GM21529 (cell line): ENCODE data around the gene ATP7B.
"Not testable (repeated sequence)": the region's sequence is repeated elsewhere in the genome, so short reads cannot be mapped to it uniquely, and the experiment has no call there.

Experiments used
- ATAC-seq: cut with Tn5 transposase; IDR thresholded peaks from one replicate; pipeline ENCODE4 v1.9.1; 2021; ENCODE audit not compliant: unreplicated experiment

ATP7B gene

GRCh38 chr13:52006523-52007245 lies 4.6 kb downstream of the ATP7B start:
- ATAC-seq, result no peak

- no peak for ATAC-seq
Measured at GRCh38 chr13:52005841-52006522, 5.3 kb downstream of the ATP7B start.

- ATAC-seq, result no peak
Measured at GRCh38 chr13:52004511-52005170, 6.6 kb downstream of the ATP7B start.

DNA sequence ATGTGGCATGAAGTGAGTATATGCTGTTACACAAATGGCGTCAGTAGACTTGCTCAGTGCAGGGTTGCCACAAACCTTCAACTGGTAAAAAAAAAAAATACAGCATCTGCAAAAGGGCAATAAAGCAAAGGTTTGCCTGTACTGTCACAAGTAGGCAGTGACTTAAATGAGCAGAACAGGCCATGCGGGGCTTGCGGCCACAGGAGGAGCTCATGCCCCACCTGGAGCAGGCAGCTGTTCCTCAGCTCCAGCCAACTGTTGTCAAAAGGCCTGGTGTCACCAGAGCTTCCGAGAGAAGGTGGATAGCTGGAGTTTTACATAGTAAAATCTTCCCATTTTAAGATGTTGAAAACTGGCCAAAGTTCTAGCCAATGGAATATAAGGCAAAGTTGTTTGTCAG lies 7.7 kb downstream of the ATP7B start:
- no peak for ATAC-seq

- no peak for ATAC-seq
Measured at GRCh38 chr13:52002361-52002760, 8.9 kb downstream of the ATP7B start.

DNA sequence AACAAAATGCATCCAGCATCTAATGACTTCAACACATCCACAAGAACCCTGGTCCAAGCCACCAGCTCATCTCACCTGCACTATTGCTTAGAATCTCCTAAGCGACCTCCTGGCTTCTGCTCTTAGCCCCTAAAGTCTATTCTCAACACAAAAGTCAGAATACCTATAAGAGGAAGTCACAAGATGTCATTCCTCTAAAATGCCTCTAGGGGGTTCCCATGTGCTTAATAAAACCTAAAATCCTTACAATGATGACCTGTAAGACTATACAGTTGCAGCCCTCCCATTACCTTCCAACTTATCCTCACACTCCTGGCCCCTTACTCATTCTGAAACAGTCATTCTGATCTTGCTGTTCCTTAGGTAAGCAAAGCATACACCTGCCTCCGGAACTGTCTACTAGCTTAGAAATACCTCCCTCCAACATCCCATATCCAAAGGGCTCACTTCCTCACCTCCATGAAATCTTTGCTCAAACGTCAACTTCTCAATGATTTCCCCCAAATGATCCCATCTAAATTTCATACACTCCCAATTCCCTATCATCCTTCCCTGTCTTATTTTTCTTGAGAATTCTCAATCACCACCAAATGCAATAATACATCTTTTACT lies 10.0 kb downstream of the ATP7B start:
- ATAC-seq, result peak; percentile 96

GRCh38 chr13:51999921-52000320 lies 11.3 kb downstream of the ATP7B start:
- ATAC-seq, result no peak

DNA sequence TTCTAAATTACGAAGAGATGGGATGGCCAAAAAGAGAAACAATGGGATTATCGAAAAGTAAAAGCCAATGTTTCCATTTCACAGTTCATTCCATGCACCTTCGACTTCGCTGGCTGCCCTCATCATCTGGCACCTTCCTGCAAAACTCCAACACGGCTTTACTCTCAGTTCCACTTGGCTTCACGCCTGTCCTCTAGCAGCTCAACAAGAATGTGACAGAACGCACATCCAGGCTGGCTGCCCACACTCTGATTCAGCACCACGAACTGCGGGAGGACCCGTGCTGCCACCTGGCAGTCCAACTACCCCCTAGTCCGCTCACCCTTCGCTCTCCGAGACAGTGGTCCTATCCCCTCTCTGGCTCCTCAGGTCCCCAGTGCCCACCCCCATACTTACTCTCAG lies 11.7 kb downstream of the ATP7B start:
- ATAC-seq, result no peak

- no peak for ATAC-seq
Measured at GRCh38 chr13:51998723-51999509, 12.3 kb downstream of the ATP7B start.

DNA sequence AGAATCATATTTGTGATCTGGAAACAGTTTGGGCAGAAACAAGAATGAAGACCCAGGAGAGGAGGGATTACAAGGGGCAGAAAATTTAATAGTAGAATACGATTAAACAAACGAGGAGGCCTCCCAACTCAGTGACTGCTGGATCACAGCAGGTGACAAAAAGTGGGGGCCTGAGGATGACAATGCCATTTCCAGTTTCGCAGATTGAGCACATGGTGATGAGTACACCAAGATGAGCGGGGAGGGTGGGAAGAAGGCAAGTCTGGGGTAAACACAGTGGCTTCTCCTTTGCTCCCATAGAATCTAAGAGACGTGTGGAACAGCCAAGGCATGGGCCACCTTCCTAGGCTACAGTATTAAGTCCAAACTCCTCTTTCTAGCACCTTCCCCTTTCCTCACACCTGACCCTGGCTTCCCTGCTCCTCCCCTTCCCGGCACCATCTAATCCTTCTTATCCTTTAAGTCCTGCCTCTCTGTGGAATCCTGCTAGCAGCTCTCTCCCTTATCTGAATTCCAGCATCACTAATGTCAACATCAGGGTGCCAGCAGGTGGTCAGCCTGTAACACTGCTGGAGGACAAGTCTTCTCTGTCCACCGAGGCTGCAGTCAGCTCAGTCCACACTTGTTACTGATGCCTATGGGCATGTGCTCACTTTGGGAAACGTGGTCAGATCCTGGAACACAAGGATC lies 13.5 kb downstream of the ATP7B start:
- ATAC-seq, result no peak

DNA sequence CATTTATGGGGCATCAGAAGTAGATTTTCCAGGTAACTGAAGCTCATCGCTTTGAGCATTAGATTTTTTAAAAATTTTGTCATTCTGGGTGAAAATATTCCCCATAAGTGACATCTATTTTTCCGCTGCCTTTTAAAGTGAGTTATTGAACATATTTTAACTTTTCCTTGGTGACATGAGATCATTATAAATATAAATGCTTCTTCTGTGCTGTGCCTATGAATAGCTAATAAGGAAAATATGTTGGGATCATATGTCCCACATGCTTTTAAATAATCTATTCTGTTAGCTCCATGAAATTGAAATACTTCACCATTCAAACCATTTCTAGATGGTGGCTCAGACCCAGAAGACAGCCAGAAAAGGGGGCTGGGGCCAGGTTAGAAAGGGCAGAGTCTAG lies 14.1 kb downstream of the ATP7B start:
- no peak for ATAC-seq

GRCh38 chr13:51996641-51997040 lies 14.6 kb downstream of the ATP7B start:
- ATAC-seq, result no peak

- no peak for ATAC-seq
Measured at GRCh38 chr13:51995677-51996551, 15.3 kb downstream of the ATP7B start.

GRCh38 chr13:51993713-51994112 lies 17.5 kb downstream of the ATP7B start:
- ATAC-seq, result no peak

GRCh38 chr13:51988988-51989618 lies 22.1 kb downstream of the ATP7B start:
- ATAC-seq, result no peak

- not testable (repeated sequence) for ATAC-seq
Measured at GRCh38 chr13:51984904-51985303, 26.3 kb downstream of the ATP7B start.

DNA sequence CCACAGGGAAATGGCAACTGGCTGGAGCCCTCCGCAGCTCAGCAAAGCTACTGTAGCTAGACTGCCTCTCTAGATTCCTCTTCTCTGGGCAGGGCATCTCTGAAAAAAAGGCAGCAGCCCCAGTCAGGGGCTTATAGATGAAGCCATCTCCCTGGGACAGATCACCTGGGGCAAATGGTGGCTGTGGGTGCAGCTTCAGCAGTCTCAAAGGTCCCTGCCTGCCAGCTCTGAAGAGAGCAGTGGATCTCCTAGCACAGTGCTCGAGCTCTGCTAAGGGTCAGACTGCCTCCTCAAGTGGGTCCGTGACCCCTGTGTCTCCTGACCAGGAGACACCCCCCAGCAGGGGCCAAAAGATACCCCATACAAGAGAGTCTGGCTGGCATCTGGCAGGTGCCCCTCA lies 28.0 kb downstream of the ATP7B start:
- ATAC-seq, result not testable (repeated sequence)

DNA sequence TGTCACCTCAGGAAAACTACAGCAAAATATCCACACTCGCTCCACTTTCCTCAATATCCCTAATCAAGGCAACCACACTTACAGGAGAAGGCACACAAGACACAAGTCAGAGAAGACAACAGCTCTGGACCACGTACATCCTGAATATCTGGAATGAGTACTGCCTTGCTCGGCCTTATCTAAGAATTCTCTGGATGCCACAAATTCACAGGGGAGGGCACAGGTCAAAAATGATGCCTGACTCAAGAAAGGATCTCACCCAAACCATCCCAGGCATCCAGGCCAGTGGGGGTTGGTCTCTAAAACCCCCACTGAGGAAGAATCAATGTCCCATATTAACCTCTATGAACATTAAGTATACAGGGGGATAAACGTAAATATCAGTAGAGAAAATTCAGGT lies 29.9 kb downstream of the ATP7B start:
- no peak for ATAC-seq

DNA sequence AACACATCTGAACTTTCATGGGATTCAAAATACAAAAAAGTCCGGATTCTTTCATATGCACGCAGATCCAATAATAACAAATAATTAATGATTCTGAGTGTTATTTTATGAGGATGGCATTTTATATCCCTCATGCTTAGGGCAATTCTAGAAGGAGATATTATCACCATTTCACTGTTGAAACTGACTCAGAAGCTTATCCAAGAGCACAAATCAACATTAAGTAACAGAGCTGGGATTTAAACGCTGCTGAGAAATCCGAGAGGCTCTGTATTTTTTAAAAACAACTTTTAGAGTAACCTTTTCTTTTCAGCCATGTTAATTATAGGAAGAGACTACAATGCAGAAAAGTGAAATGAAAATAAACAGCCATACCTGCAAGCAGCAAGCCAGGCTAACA lies 30.3 kb downstream of the ATP7B start:
- no peak for ATAC-seq
